LNCAP (cell line): ENCODE measurements around the gene BCL2.

Experiments
- CTCF ChIP-seq: fragments of 450-650 bp; IDR thresholded peaks from 2 replicates; pipeline ENCODE4 v1.5.1; 2017; ENCODE audit warnings: mild to moderate bottlenecking

BCL2 gene

GRCh38 chr18:63182861-63183260 lies 136.7 kb downstream of the BCL2 start:
- TF ChIP-seq CTCF = no peak

- no peak for TF ChIP-seq CTCF
These were observed 137.2 kb downstream of the BCL2 start for GRCh38 chr18:63182310-63182772.

GRCh38 chr18:63181706-63182309 lies 137.8 kb downstream of the BCL2 start:
- no peak for TF ChIP-seq CTCF

- TF ChIP-seq CTCF = no peak
These were observed 138.6 kb downstream of the BCL2 start for GRCh38 chr18:63180971-63181376.

GRCh38 chr18:63180321-63180720 lies 139.2 kb downstream of the BCL2 start:
- no peak for TF ChIP-seq CTCF

- no peak for TF ChIP-seq CTCF
These were observed 140.1 kb downstream of the BCL2 start for GRCh38 chr18:63179422-63179821.

- TF ChIP-seq CTCF = no peak
These were observed 140.6 kb downstream of the BCL2 start for GRCh38 chr18:63178971-63179370.
